ENCODE measurements around the gene CLDN10.

Gene CLDN10

GRCh38 chr13:95607366-95607765 lies 54.8 kb downstream of the CLDN10 start:
- H3K36me3 ChIP-seq: peaks cover 84% of the 10 kb centered on the region
- no peak overlapping the region for H3K4me3 ChIP-seq (ENCODE audit: low read depth, low read length)
- H3K9me3 ChIP-seq (ENCODE audit: severe bottlenecking): no peaks in the 10 kb centered on the region
- DNase-seq: no peak
- H3K27ac ChIP-seq: no peak overlapping the region
- no peaks in the 10 kb centered on the region for H3K27me3 ChIP-seq (ENCODE audit: insufficient read depth, low read depth, severe bottlenecking)
- no peak for TF ChIP-seq CTCF (IDR thresholded peaks at IDR 0.05; ENCODE audit: low read depth, low read length)

- no peak for TF ChIP-seq CTCF (IDR thresholded peaks at IDR 0.05; ENCODE audit: low read depth, low read length)
- no peaks in the 10 kb centered on the region for H3K9me3 ChIP-seq (ENCODE audit: severe bottlenecking)
- H3K27ac ChIP-seq: peak overlapping the region; percentile 58
- peaks cover 85% of the 10 kb centered on the region for H3K36me3 ChIP-seq
- H3K27me3 ChIP-seq (ENCODE audit: insufficient read depth, low read depth, severe bottlenecking): no peaks in the 10 kb centered on the region
- DNase-seq: peak; percentile 77
- H3K4me3 ChIP-seq (ENCODE audit: low read depth, low read length): no peak overlapping the region
These were observed 56.3 kb downstream of the CLDN10 start for GRCh38 chr13:95608640-95609323.

GRCh38 chr13:95614641-95615245 lies 62.2 kb downstream of the CLDN10 start:
- Histone ChIP-seq H3K27ac (no peak overlapping the region), H3K36me3 (peaks cover 89% of the 10 kb centered on the region), H3K27me3 (ENCODE audit: insufficient read depth, low read depth, severe bottlenecking) (no peaks in the 10 kb centered on the region), H3K9me3 (ENCODE audit: severe bottlenecking) (no peaks in the 10 kb centered on the region), H3K4me3 (ENCODE audit: low read depth, low read length) (no peak overlapping the region)
- DNase-seq: no peak
- TF ChIP-seq CTCF (IDR thresholded peaks at IDR 0.05; ENCODE audit: low read depth, low read length): peak; percentile 55

GRCh38 chr13:95615539-95615938 lies 63.0 kb downstream of the CLDN10 start:
- no peaks in the 10 kb centered on the region for H3K9me3 ChIP-seq (ENCODE audit: severe bottlenecking)
- no peak overlapping the region for H3K27ac ChIP-seq
- DNase-seq: no peak
- no peak overlapping the region for H3K4me3 ChIP-seq (ENCODE audit: low read depth, low read length)
- no peak for TF ChIP-seq CTCF (IDR thresholded peaks at IDR 0.05; ENCODE audit: low read depth, low read length)
- no peaks in the 10 kb centered on the region for H3K27me3 ChIP-seq (ENCODE audit: insufficient read depth, low read depth, severe bottlenecking)
- peaks cover 89% of the 10 kb centered on the region for H3K36me3 ChIP-seq

GRCh38 chr13:95620030-95620824 lies 67.7 kb downstream of the CLDN10 start:
- Histone ChIP-seq H3K9me3 (ENCODE audit: severe bottlenecking) (no peaks in the 10 kb centered on the region), H3K27me3 (ENCODE audit: insufficient read depth, low read depth, severe bottlenecking) (no peaks in the 10 kb centered on the region), H3K36me3 (peaks cover 97% of the 10 kb centered on the region), H3K27ac (peak overlapping the region; percentile 3; the same call in 1 of the 2 replicates), H3K4me3 (ENCODE audit: low read depth, low read length) (no peak overlapping the region)
- no peak for TF ChIP-seq CTCF (IDR thresholded peaks at IDR 0.05; ENCODE audit: low read depth, low read length)
- DNase-seq: no peak

All from WERI-Rb-1 (cell line).